Ishikawa (cell line): ENCODE results near the gene LTF.

Experiments used
- CREB1 ChIP-seq: IDR thresholded peaks from 2 replicates; pipeline ENCODE4 v1.6.1; 2012; ENCODE audit warnings: low read depth
- EP300 ChIP-seq: IDR thresholded peaks from 2 replicates; pipeline ENCODE4 v1.6.1; 2012; ENCODE audit warnings: borderline replicate concordance
- FOXM1 ChIP-seq: IDR thresholded peaks from 2 replicates; pipeline ENCODE4 v1.6.1; 2012; ENCODE audit warnings: low read depth, borderline replicate concordance
- REST ChIP-seq: IDR thresholded peaks from 2 replicates; pipeline ENCODE4 v1.6.1; 2012; ENCODE audit warnings: low read depth, mild to moderate bottlenecking
- TAF1 ChIP-seq: IDR thresholded peaks from 2 replicates; pipeline ENCODE4 v1.6.1; 2012; ENCODE audit warnings: low read depth, mild to moderate bottlenecking
- TEAD4 ChIP-seq: IDR thresholded peaks from 2 replicates; pipeline ENCODE4 v1.6.1; 2012
- YY1 ChIP-seq: IDR thresholded peaks from 2 replicates; pipeline ENCODE4 v1.6.1; 2012; ENCODE audit warnings: low read depth
- ZBTB7A ChIP-seq: IDR thresholded peaks from 2 replicates; pipeline ENCODE4 v1.6.1; 2012; ENCODE audit warnings: low read depth

GRCh38 chr3:46479021-46479420, 14.3 kb upstream of the LTF start:
- TF ChIP-seq REST (no peak), FOXM1 (no peak), TAF1 (no peak), YY1 (no peak), CREB1 (no peak), ZBTB7A (no peak), TEAD4 (no peak), EP300 (no peak)
